ENCODE data around the gene NCF4. TPM values are rescaled to one million over a fixed set of nuclear protein-coding genes. Genes with fewer than 3 reads are reported as not detected.

The NCF4 gene
- not detected in 2 replicates for polyA plus RNA-seq (2011; rRNA removed)
- polyA plus RNA-seq (2012; cell fraction: cytosol; rRNA removed): 0.03 TPM in 1 of 2 replicates, not detected in the other
- not detected in 2 replicates for polyA plus RNA-seq (2012; cell fraction: nucleus; rRNA removed)
- polyA plus RNA-seq (2017; fragmentation: RNase III; extraction: RNeasy Plus Mini Kit Qiagen cat#74134 plus additional on column Dnase treatment): not detected in 3 replicates
- polyA minus RNA-seq (2011; rRNA and poly(A)+ RNA removed): not detected in 2 replicates

DNA sequence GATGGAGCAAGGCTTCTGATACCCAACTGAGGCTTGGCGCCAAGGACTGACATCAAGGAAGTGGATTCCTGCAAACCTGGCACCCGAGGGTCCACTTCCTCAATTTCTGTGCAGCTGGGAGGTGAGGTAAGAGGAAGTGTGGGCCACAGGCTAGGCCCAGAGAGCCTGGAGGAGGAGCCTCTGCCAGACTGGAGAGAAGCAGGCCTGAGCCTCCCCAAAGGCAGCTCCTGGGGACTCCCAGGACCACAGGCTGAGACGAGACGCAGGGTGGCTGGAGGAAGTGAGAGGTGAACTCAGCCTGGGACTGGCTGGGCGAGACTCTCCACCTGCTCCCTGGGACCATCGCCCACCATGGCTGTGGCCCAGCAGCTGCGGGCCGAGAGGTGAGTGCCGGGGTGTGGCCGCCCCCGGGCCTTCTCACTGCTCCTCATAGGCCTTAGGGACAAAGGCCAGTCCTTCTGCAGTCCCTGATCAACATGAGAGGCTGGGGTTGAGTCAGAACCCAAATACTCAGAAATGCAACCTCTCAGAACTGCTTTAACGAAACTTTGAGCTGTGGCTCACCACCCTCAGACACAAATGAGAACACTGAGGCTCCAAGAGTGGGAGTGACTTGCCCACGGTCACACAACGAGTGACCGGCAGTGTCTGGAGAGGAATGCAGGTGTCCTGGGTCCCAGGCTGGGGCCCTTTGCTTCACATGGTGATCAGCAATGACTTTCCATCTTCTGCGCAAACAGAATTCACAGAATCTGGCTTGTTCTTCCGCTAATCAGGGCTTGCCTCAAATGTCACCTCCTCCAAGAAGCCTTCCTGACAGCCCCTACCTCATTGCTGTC is at the start of gene NCF4:
TSS of gene NCF4 (plus strand) at position 186 of the 839 bp plus-strand sequence. CDS start at position 352, 166 bp downstream.
- no peak within 1 kb of the TSS for H3K4me3 ChIP-seq
- H3K4me1 ChIP-seq: no peaks in the 10 kb centered on the region
- H3K27ac ChIP-seq: no peak within 1 kb of the TSS
- no peak for FAIRE-seq
- ATAC-seq: no peak
- DNase-seq (ENCODE audit: low read depth in 1 of 2, low spot score in 1 of 2): no peak
- CTCF ChIA-PET: interaction anchor here (1.0 to 1.1 kb wide), 4 partner anchors 23 to 117 kb away, joined by 3 to 4 read pairs (median 4); no protein-coding TSS in a partner anchor
- no peak within 1 kb of the TSS for H3K4me2 ChIP-seq
- H3K9me3 ChIP-seq: no peaks in the 10 kb centered on the region
- WGBS (ENCODE audit: missing lambda C conversion rate): 79% methylated on average over 8 of the region's 17 CpGs
- TF ChIP-seq SREBF2 (IDR thresholded peaks at IDR 0.05) (no peak), ESRRA (IDR thresholded peaks at IDR 0.05; ENCODE audit: borderline replicate concordance, low read length) (no peak), FOXS1 (CRISPR knock-in tag; IDR thresholded peaks at IDR 0.05) (no peak)
- POLR2A ChIA-PET: no interaction called here

DNA sequence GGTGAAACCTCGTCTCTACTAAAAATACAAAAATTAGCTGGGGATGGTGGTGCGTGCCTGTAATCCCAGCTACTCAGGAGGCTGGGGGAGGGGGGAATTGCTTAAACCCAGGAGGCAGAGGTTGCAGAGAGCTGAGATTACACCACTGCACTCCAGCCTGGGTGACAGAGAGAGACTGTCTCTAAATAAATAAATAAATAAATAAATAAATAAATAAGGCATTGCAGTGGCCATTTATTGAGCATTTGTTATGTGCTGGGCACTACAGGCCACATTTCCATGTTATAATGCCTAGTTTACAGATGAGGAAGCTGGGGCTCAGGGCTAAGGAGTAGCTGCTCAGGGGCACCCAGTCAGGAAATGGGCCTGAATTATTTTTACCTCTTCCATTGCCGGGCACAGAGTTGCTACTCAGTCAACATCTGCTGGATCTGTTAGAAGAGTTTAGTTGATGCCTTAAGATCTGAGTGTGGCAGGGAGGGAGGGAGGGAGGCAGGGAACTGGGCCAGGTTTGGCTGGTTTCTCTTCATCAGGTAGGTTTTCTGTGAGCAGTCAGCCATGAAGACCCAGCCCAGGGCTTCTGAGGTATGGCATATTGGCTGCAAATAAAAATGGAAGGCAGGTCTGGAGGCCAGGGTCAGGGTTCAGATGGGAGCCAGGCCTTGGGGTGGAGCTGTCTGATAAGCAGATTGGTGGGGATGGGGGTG is 49.6 kb upstream of the NCF4 start:
- ATAC-seq: no peak
- ChIA-PET POLR2A (no interaction called here), CTCF (interaction anchor here (3.9 kb wide), 1 partner anchor 45 kb away, joined by 19 read pairs; no protein-coding TSS in a partner anchor)

More for the DNA sequence above, 49.6 kb upstream of the NCF4 start:
- H3K4me2 ChIP-seq: no peak overlapping the region
- DNase-seq (ENCODE audit: low read depth in 1 of 2, low spot score in 1 of 2) (no peak), FAIRE-seq (no peak)
- no peak overlapping the region for H3K4me3 ChIP-seq
- WGBS (ENCODE audit: missing lambda C conversion rate): 69% methylated on average over 3 of the region's 3 CpGs
- no peak overlapping the region for H3K27ac ChIP-seq
- no peaks in the 10 kb centered on the region for H3K9me3 ChIP-seq
- TF ChIP-seq MAFK (IDR thresholded peaks at IDR 0.05; ENCODE audit: partially characterized antibody) (no peak), EHMT2 (IDR thresholded peaks at IDR 0.05; ENCODE audit: low read depth) (no peak), CHD2 (IDR thresholded peaks at IDR 0.05; ENCODE audit: low read length, partially characterized antibody) (no peak), MAZ (IDR thresholded peaks at IDR 0.05; ENCODE audit: borderline replicate concordance, low read depth, low read length) (no peak), HOXB5 (CRISPR knock-in tag; IDR thresholded peaks at IDR 0.05) (no peak), CBX2 (IDR thresholded peaks at IDR 0.05; ENCODE audit: borderline replicate concordance, low read depth) (no peak), HOXA7 (CRISPR knock-in tag; IDR thresholded peaks at IDR 0.05) (no peak), RAD21 (conservative IDR thresholded peaks at IDR 0.05 in 1 of 2, IDR thresholded peaks at IDR 0.05 in 1 of 2) (no peak), ZNF302 (CRISPR knock-in tag; IDR thresholded peaks at IDR 0.05) (no peak)
- TF ChIP-seq, protein P1, sequence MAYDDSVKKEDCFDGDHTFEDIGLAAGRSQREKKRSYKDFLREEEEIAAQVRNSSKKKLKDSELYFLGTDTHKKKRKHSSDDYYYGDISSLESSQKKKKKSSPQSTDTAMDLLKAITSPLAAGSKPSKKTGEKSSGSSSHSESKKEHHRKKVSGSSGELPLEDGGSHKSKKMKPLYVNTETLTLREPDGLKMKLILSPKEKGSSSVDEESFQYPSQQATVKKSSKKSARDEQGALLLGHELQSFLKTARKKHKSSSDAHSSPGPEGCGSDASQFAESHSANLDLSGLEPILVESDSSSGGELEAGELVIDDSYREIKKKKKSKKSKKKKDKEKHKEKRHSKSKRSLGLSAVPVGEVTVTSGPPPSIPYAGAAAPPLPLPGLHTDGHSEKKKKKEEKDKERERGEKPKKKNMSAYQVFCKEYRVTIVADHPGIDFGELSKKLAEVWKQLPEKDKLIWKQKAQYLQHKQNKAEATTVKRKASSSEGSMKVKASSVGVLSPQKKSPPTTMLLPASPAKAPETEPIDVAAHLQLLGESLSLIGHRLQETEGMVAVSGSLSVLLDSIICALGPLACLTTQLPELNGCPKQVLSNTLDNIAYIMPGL (CRISPR knock-in tag; IDR thresholded peaks at IDR 0.05; ENCODE audit: borderline replicate concordance): no peak
- TF ChIP-seq, protein P2, sequence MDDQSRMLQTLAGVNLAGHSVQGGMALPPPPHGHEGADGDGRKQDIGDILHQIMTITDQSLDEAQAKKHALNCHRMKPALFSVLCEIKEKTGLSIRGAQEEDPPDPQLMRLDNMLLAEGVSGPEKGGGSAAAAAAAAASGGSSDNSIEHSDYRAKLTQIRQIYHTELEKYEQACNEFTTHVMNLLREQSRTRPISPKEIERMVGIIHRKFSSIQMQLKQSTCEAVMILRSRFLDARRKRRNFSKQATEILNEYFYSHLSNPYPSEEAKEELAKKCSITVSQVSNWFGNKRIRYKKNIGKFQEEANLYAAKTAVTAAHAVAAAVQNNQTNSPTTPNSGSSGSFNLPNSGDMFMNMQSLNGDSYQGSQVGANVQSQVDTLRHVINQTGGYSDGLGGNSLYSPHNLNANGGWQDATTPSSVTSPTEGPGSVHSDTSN (IDR thresholded peaks at IDR 0.05): no peak
- TF ChIP-seq, protein P3, sequence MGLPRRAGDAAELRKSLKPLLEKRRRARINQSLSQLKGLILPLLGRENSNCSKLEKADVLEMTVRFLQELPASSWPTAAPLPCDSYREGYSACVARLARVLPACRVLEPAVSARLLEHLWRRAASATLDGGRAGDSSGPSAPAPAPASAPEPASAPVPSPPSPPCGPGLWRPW (IDR thresholded peaks at IDR 0.05): no peak
- TF ChIP-seq, protein P4, sequence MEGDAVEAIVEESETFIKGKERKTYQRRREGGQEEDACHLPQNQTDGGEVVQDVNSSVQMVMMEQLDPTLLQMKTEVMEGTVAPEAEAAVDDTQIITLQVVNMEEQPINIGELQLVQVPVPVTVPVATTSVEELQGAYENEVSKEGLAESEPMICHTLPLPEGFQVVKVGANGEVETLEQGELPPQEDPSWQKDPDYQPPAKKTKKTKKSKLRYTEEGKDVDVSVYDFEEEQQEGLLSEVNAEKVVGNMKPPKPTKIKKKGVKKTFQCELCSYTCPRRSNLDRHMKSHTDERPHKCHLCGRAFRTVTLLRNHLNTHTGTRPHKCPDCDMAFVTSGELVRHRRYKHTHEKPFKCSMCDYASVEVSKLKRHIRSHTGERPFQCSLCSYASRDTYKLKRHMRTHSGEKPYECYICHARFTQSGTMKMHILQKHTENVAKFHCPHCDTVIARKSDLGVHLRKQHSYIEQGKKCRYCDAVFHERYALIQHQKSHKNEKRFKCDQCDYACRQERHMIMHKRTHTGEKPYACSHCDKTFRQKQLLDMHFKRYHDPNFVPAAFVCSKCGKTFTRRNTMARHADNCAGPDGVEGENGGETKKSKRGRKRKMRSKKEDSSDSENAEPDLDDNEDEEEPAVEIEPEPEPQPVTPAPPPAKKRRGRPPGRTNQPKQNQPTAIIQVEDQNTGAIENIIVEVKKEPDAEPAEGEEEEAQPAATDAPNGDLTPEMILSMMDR (IDR thresholded peaks at IDR 0.05): no peak
- TF ChIP-seq, protein P5, sequence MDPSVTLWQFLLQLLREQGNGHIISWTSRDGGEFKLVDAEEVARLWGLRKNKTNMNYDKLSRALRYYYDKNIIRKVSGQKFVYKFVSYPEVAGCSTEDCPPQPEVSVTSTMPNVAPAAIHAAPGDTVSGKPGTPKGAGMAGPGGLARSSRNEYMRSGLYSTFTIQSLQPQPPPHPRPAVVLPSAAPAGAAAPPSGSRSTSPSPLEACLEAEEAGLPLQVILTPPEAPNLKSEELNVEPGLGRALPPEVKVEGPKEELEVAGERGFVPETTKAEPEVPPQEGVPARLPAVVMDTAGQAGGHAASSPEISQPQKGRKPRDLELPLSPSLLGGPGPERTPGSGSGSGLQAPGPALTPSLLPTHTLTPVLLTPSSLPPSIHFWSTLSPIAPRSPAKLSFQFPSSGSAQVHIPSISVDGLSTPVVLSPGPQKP (IDR thresholded peaks at IDR 0.05; ENCODE audit: low read depth, low read length): no peak
- H3K4me1 ChIP-seq: no peaks in the 10 kb centered on the region
